Muscle layer of duodenum (tissue), 2 donors: ENCODE results near the gene HMG20A.
A peak's percentile ranks its signal among the peaks of the same experiment; 100 is the strongest.

Experiments
- H3K27ac ChIP-seq: one replicate; pipeline ENCODE4 v1.7.0; 2013; ENCODE audit warnings: mild to moderate bottlenecking, low read length
- H3K27me3 ChIP-seq: one replicate; pipeline ENCODE4 v1.7.0; 2013; ENCODE audit warnings: low read depth, mild to moderate bottlenecking, control low read depth, low read length
- H3K36me3 ChIP-seq, 2 donors: one replicate each; pipeline ENCODE4 v1.7.0; 2013; ENCODE audit warnings: low read length in 2 of 2, control low read depth in 1 of 2, mild to moderate bottlenecking in 1 of 2; ENCODE audit not compliant: insufficient read depth in 2 of 2, control insufficient read depth in 1 of 2
- H3K4me1 ChIP-seq, 2 donors: one replicate each; pipeline ENCODE4 v1.7.0; 2013; ENCODE audit warnings: low read length in 2 of 2, mild to moderate bottlenecking in 2 of 2, control low read depth in 1 of 2, moderate library complexity in 1 of 2; ENCODE audit not compliant: insufficient read depth in 2 of 2, control insufficient read depth in 1 of 2
- H3K4me3 ChIP-seq, 2 donors: one replicate each; pipeline ENCODE4 v1.7.0; 2013; ENCODE audit warnings: low read length in 2 of 2, low read depth in 1 of 2, mild to moderate bottlenecking in 1 of 2
- H3K9me3 ChIP-seq, 2 donors: one replicate each; pipeline ENCODE4 v1.7.0; 2013; ENCODE audit warnings: low read length in 2 of 2, control low read depth in 1 of 2, mild to moderate bottlenecking in 1 of 2; ENCODE audit not compliant: control insufficient read depth in 1 of 2
- donor health status: healthy.

HMG20A gene

DNA sequence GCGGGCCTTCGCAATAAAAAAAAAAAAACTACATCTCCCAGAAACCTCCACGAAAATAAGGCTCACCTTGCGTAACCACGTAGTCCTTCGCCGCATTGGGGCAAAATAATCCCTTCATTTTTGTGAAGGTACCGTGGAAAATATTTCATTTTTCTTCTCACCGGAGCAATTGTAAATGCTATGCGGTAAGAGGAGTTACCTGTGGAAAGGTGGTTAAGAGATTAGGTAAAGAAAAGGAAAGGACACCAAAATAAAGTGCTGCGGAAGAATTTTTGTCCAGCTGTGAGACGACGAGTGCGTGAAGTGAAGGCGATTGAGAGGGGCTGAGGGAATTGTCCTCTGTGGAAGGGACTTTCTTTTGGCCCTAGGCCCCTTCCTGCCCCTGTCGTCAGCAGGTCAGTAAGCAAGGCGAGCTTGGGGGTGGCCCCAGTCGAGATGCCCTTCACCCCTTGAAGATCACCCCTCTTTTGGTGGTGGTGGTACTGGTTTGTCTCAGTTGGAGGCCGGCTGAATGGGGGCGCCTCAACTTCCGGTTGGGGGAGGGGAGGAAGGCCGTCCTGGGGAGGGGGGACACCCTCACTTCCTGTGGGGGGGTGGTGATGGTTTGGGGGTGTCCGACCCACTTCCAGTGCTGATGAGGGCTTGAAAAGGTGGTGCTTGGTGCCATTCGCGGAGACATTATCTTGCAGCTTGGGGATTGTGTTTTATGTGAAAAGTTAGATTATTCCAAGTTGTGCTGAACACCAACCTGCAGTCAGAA is at the start of gene HMG20A:
Gene HMG20A, plus strand, starts transcription at position 279 of the 760 bp plus-strand sequence. CDS start 37,520 bp downstream, outside the sequence.
- Histone ChIP-seq H3K4me1 (peaks cover 3 to 19% of the 10 kb centered on the region in 2 donors), H3K9me3 (no peaks in the 10 kb centered on the region), H3K27ac (peak within 1 kb of the TSS; percentile 98), H3K4me3 (peak within 1 kb of the TSS; percentile 83 to 98), H3K36me3 (peaks cover 0 to 11% of the 10 kb centered on the region in 2 donors), H3K27me3 (no peaks in the 10 kb centered on the region)

DNA sequence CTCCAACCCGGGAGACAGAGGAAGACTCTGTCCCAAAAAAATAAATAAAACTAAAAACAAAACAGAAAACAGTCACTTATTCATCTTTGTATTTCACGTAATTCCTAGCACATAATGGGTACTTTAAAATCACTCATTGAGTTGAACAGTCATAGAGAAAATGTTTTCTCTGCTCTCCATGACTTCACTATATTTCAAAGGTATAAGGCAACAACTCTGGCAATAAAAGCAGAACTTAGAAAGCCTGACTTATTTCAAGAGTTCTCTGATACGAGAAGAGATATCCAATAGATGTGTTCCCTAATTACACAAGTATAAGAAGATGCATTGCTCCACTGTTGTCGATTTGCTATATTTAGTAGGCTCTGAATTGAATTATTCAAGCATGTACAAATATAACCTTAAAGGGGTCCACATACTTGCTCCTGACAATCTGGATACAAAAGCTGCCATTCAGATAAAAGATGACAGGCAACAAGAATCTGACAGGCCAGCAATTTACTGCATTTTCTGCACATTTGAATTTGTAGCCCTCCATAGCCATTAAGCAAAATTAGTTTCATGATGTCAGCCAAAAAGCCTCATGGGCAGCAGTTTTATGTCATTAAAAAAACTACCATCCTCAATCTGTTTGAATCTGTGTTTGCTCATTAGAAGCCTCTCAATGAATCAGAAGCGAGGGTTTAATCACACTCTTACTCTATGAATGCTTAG is 48.7 kb upstream of the HMG20A start:
- Histone ChIP-seq H3K27me3 (no peaks in the 10 kb centered on the region), H3K27ac (no peak overlapping the region), H3K4me3 (no peak overlapping the region), H3K36me3 (no peaks in the 10 kb centered on the region), H3K9me3 (no peaks in the 10 kb centered on the region), H3K4me1 (no peaks in the 10 kb centered on the region)

DNA sequence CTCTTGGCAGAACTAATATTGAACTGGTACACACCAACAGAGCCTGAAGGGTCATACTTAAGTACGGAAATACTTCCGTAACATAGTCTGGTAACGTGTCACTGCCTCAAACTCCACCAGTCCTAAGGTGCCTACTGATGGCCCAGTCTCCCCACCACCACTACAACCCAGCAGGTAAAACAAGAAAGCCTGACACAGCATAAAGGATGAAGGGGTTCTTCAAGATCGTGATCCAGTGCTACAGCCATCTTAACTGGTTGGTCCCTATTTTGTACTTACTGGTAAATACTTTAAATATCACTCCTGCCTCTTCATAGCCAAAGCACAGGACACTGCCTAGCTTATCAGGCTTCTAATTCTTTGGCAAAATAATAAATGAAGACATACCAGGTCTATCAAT is 47.2 kb upstream of the HMG20A start:
- H3K4me1 ChIP-seq: no peaks in the 10 kb centered on the region
- no peaks in the 10 kb centered on the region for H3K36me3 ChIP-seq
- no peaks in the 10 kb centered on the region for H3K9me3 ChIP-seq
- H3K27ac ChIP-seq: no peak overlapping the region
- no peak overlapping the region for H3K4me3 ChIP-seq
- no peaks in the 10 kb centered on the region for H3K27me3 ChIP-seq

DNA sequence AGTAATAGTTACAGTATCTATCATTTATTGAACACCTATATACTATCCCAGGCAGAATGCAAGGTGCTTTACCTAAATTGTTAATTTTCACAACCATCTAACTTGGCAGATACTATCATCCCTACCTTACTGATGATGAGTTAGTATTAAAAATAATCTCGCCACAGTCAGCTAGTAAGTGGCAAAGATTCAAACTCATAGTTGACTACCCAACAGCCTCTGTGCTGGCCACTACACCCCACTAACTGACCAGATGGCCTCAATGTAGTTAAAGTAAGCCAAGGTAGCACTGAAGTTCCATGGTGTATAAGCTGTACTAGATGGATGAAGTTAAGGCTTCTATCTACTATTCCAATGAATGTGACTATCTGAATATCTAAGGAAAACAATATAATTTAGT is 45.6 kb upstream of the HMG20A start:
- no peaks in the 10 kb centered on the region for H3K36me3 ChIP-seq
- H3K27me3 ChIP-seq: no peaks in the 10 kb centered on the region
- no peaks in the 10 kb centered on the region for H3K9me3 ChIP-seq
- H3K27ac ChIP-seq: no peak overlapping the region
- H3K4me3 ChIP-seq: no peak overlapping the region
- H3K4me1 ChIP-seq: no peaks in the 10 kb centered on the region

DNA sequence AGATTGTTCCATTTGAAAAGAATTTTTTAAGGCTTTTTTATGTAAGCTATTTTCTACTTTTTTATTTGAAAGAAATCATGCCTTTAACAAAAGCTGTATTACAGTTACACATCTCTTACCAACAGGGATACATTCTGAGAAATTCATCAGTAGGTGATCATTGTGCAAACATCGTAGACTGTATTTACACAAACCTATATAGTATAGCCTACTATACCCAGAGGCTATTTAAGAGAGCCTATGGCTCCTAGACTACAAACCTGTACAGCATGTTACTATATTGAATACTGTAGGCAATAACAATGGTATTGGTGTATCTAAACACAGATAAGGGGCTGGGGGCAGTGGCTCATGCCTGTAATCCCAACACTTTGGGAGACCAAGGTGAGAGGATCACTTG is 43.9 kb upstream of the HMG20A start:
- Histone ChIP-seq H3K36me3 (no peaks in the 10 kb centered on the region), H3K9me3 (no peaks in the 10 kb centered on the region), H3K27ac (no peak overlapping the region), H3K4me1 (no peaks in the 10 kb centered on the region), H3K4me3 (no peak overlapping the region), H3K27me3 (no peaks in the 10 kb centered on the region)

DNA sequence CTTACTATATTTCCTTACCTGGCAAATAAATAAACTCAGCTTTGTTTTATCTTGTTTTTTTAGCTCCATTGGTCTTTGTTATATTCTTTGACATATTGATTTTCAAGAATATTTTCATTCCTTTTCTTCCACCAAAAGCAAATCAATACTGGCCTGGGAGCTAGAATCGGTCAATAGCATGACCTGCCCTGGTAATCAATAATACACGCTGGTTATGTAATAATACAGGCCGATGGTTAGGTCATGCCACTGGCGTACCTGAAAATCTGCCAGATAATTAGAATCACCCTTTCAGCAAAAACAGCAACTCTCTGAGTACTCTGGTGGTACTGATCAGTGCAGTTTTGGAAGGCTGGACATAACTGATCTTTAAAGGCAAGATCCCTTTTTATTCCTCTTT is 40.7 kb upstream of the HMG20A start:
- Histone ChIP-seq H3K4me1 (peaks cover 4 to 10% of the 10 kb centered on the region in 2 donors), H3K27me3 (no peaks in the 10 kb centered on the region), H3K36me3 (no peaks in the 10 kb centered on the region), H3K4me3 (no peak overlapping the region), H3K27ac (no peak overlapping the region), H3K9me3 (no peaks in the 10 kb centered on the region)

- Histone ChIP-seq H3K4me1 (peaks cover 10 to 24% of the 10 kb centered on the region in 2 donors), H3K9me3 (no peaks in the 10 kb centered on the region), H3K27me3 (no peaks in the 10 kb centered on the region), H3K27ac (no peak overlapping the region), H3K36me3 (no peaks in the 10 kb centered on the region), H3K4me3 (no peak overlapping the region)
These were observed 36.6 kb upstream of the HMG20A start for GRCh38 chr15:77384086-77384485.

DNA sequence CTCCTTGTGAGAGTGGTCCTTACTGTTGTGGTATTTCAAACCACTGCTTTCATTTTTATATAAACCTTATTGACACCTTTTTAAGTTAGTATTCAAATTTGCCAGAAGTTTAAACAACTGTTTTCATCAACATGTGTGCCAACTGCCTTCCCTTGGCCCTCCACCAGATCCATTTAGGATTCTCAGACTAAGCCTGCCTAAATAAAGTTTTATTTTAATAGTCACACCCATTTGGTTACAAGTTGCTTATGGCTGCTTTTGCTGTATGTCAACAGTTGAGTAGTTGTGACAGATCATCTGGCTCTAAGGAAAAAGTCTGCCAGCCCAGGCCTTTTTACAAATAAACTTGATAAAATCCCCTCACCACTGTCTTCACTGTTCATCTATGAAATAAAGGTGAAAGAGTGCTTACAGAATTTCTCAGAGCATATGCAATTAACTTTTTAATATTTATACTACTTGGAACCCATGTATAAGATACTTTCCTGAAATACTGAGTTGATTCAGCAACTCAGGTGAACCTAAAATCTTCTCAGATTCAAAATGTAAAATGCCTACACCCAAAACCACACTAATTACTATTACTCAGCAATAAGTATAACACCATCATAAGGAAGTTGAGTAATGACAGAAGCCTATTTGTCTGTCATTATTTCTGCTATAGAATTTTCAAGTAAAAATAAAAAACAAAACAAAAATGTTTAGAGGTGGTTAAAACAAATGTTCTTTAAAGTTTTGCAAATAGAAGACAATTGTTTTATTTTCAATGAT is 35.9 kb upstream of the HMG20A start:
- Histone ChIP-seq H3K4me3 (no peak overlapping the region), H3K9me3 (no peaks in the 10 kb centered on the region), H3K27ac (no peak overlapping the region), H3K4me1 (peaks cover 10 to 24% of the 10 kb centered on the region in 2 donors), H3K36me3 (no peaks in the 10 kb centered on the region), H3K27me3 (no peaks in the 10 kb centered on the region)

DNA sequence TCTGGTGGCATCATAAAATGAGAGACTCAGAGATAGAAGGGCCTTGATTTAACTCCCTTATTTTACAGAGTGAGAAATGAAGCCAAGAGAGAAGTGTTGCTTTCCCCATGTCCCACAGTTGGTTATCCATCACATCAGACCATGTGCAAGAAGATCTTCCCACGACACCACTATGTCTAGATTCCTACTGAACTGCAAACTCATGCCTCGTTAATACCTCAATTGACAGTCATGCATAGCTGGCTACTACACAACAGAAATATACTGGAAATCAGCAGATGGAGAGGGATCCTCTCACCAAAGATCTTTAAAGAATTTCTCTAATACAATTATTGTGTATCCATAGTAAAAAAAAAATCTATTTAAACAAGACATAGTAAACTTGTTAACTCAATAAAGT is 34.1 kb upstream of the HMG20A start:
- Histone ChIP-seq H3K27ac (no peak overlapping the region), H3K4me1 (peaks cover 13 to 34% of the 10 kb centered on the region in 2 donors), H3K36me3 (no peaks in the 10 kb centered on the region)

GRCh38 chr15:77387365-77388105 is 33.2 kb upstream of the HMG20A start:
- no peak overlapping the region for H3K4me3 ChIP-seq
- H3K36me3 ChIP-seq: no peaks in the 10 kb centered on the region
- H3K27ac ChIP-seq: no peak overlapping the region
- no peaks in the 10 kb centered on the region for H3K9me3 ChIP-seq
- peaks cover 13 to 34% of the 10 kb centered on the region in 2 donors for H3K4me1 ChIP-seq
- H3K27me3 ChIP-seq: no peaks in the 10 kb centered on the region

More for the DNA sequence above, 34.1 kb upstream of the HMG20A start:
- H3K9me3 ChIP-seq: no peaks in the 10 kb centered on the region
- H3K4me3 ChIP-seq: no peak overlapping the region
- no peaks in the 10 kb centered on the region for H3K27me3 ChIP-seq
